H1 (cell line): ENCODE measurements around the gene COLQ. TPM values are rescaled to one million over a fixed set of nuclear protein-coding genes. Genes with fewer than 3 reads are reported as not detected.

Experiments
- CTCF ChIA-PET: fragments of 300-600 bp; sonication (Branson Sonifier 250); formaldehyde crosslinking; loops from one replicate; lab custom pipeline; 2021; ENCODE audit not compliant: partially characterized antibody; lab: Charles Lee
- POLR2A ChIA-PET: fragments of 300-600 bp; sonication (Branson Sonifier 250); formaldehyde crosslinking; loops from one replicate; lab custom pipeline; 2021; ENCODE audit warnings: inconsistent platforms; ENCODE audit not compliant: partially characterized antibody; lab: Charles Lee
- DNase-seq, 2 experiments: peaks; one replicate each; pipeline versions ENCODE4 v3.0.0 to v3.0.0-alpha.2; 2010 to 2022; ENCODE audit warnings: low spot score in 2 of 2, low read depth in 1 of 2, mixed read lengths in 1 of 2
- FAIRE-seq: peaks from 2 replicates; lab custom pipeline; 2011; peaks lifted over from hg19 to GRCh38; lab: Jason Lieb, UNC
- H2AFZ ChIP-seq: 2 replicates; pipeline ENCODE4 v1.8.1; 2012; ENCODE audit warnings: low read length, inconsistent platforms
- H2AK5ac ChIP-seq: 2 replicates; pipeline ENCODE4 v1.6.1; 2013; ENCODE audit warnings: low read depth, low read length
- H2BK120ac ChIP-seq: replicated peaks from 2 replicates; pipeline ENCODE3; 2013; ENCODE audit warnings: low read depth, low read length, inconsistent platforms
- H2BK12ac ChIP-seq: 2 replicates; pipeline ENCODE4 v1.6.1; 2013; ENCODE audit warnings: low read depth, low read length
- H2BK15ac ChIP-seq: 2 replicates; pipeline ENCODE4 v1.6.1; 2013; ENCODE audit warnings: low read length
- H2BK20ac ChIP-seq: 2 replicates; pipeline ENCODE4 v1.6.1; 2013; ENCODE audit warnings: low read length
- H2BK5ac ChIP-seq: 2 replicates; pipeline ENCODE4 v1.6.1; 2013; ENCODE audit warnings: low read depth, low read length
- H3K14ac ChIP-seq: 2 replicates; pipeline ENCODE4 v1.6.1; 2013; ENCODE audit warnings: inconsistent platforms; ENCODE audit not compliant: insufficient read length
- H3K18ac ChIP-seq: 2 replicates; pipeline ENCODE4 v1.6.1; 2013; ENCODE audit warnings: low read length; ENCODE audit errors: extremely low read depth
- H3K23ac ChIP-seq: 2 replicates; pipeline ENCODE4 v1.6.1; 2013; ENCODE audit warnings: inconsistent platforms; ENCODE audit not compliant: insufficient read length
- H3K23me2 ChIP-seq: 2 replicates; pipeline ENCODE4 v1.6.1; 2013; ENCODE audit warnings: low read depth, low read length
- H3K27ac ChIP-seq: 2 replicates; pipeline ENCODE4 v1.6.1; 2011; ENCODE audit warnings: low read depth, low read length, inconsistent platforms
- H3K27me3 ChIP-seq, 4 experiments: replicated peaks in 1 of 4; 1 replicate in 1 of 4; 2 replicates in 3 of 4; pipeline versions ENCODE4 v1.6.1 to v1.8.1; 2011 to 2013; ENCODE audit warnings: low read length in 3 of 4, mild to moderate bottlenecking in 3 of 4, inconsistent platforms in 2 of 4, mixed read lengths in 2 of 4, moderate library complexity in 1 of 4; ENCODE audit not compliant: control insufficient read depth in 3 of 4, insufficient read depth in 3 of 4; ENCODE audit errors: extremely low read depth in 1 of 4
- H3K36me3 ChIP-seq, 4 experiments: 2 replicates each; pipeline versions ENCODE4 v1.6.1 to v1.8.1; 2011 to 2013; ENCODE audit warnings: mild to moderate bottlenecking in 4 of 4, low read length in 3 of 4, moderate library complexity in 2 of 4, control low read depth in 1 of 4, inconsistent platforms in 1 of 4; ENCODE audit not compliant: insufficient read depth in 4 of 4, control insufficient read depth in 2 of 4
- H3K4ac ChIP-seq: replicated peaks from 2 replicates; pipeline ENCODE3; 2013; ENCODE audit warnings: low read length, low read depth, mixed read lengths, inconsistent platforms; ENCODE audit not compliant: insufficient read length
- H3K4me1 ChIP-seq, 4 experiments: replicated peaks in 1 of 4; 1 replicate in 1 of 4; 2 replicates in 3 of 4; pipeline versions ENCODE4 v1.6.1 to v1.8.1; 2011 to 2013; ENCODE audit warnings: low read length in 3 of 4, inconsistent platforms in 2 of 4, mixed read lengths in 1 of 4; ENCODE audit not compliant: insufficient read depth in 4 of 4, control insufficient read depth in 3 of 4
- H3K4me2 ChIP-seq, 2 experiments: 2 replicates each; pipeline versions ENCODE4 v1.6.1 to v1.8.1; 2011 to 2013; ENCODE audit warnings: low read depth in 2 of 2, low read length in 2 of 2, control low read depth in 1 of 2, inconsistent platforms in 1 of 2, mild to moderate bottlenecking in 1 of 2; ENCODE audit not compliant: insufficient read depth in 1 of 2
- H3K4me3 ChIP-seq, 4 experiments: fragments of 200-600, 300-600 bp in 1 of 4; sonication (generic), shearing (Covaris generic), sonication (Bioruptor Twin) in 1 of 4; 2 replicates each; pipeline versions ENCODE4 v1.5.1 to v1.8.1; 2011 to 2016; ENCODE audit warnings: low read length in 4 of 4, low read depth in 3 of 4, control low read depth in 2 of 4, inconsistent platforms in 2 of 4, mild to moderate bottlenecking in 2 of 4, mixed read lengths in 1 of 4, moderate library complexity in 1 of 4; ENCODE audit not compliant: insufficient read depth in 2 of 4; ENCODE audit errors: extremely low read depth in 1 of 4
- H3K56ac ChIP-seq: replicated peaks from 2 replicates; pipeline ENCODE3; 2013; ENCODE audit warnings: low read depth, mild to moderate bottlenecking, mixed read lengths, low read length, inconsistent platforms; ENCODE audit not compliant: insufficient read length
- H3K79me1 ChIP-seq: 2 replicates; pipeline ENCODE4 v1.6.1; 2013; ENCODE audit warnings: low read depth, low read length, control low read depth
- H3K79me2 ChIP-seq, 2 experiments: 2 replicates each; pipeline versions ENCODE4 v1.6.1 to v1.8.1; 2012 to 2013; ENCODE audit warnings: low read length in 2 of 2, mild to moderate bottlenecking in 2 of 2, inconsistent platforms in 1 of 2; ENCODE audit not compliant: insufficient read depth in 2 of 2, control insufficient read depth in 1 of 2
- H3K9ac ChIP-seq, 4 experiments: replicated peaks in 1 of 4; 1 replicate in 1 of 4; 2 replicates in 3 of 4; pipeline versions ENCODE4 v1.6.1 to v1.8.1; 2011 to 2013; ENCODE audit warnings: low read depth in 3 of 4, low read length in 3 of 4, control low read depth in 2 of 4, mild to moderate bottlenecking in 2 of 4, moderate library complexity in 2 of 4, inconsistent platforms in 1 of 4; ENCODE audit errors: extremely low read depth in 1 of 4
- H3K9me3 ChIP-seq, 2 experiments: 2 replicates each; pipeline versions ENCODE4 v1.6.1 to v1.8.1; 2012 to 2013; ENCODE audit warnings: mild to moderate bottlenecking in 2 of 2, moderate library complexity in 2 of 2, control low read depth in 1 of 2, inconsistent platforms in 1 of 2, low read depth in 1 of 2, low read length in 1 of 2, mixed read lengths in 1 of 2; ENCODE audit not compliant: insufficient read depth in 2 of 2
- H4K20me1 ChIP-seq, 2 experiments: replicated peaks in 1 of 2; 2 replicates each; pipeline versions ENCODE3 to v1.8.1; 2011 to 2013; ENCODE audit warnings: inconsistent platforms in 2 of 2, low read length in 2 of 2, mild to moderate bottlenecking in 1 of 2; ENCODE audit not compliant: insufficient read depth in 2 of 2, control insufficient read depth in 1 of 2
- H4K5ac ChIP-seq: 2 replicates; pipeline ENCODE4 v1.6.1; 2013; ENCODE audit warnings: low read length, low read depth, mixed read lengths, inconsistent platforms; ENCODE audit not compliant: insufficient read length
- H4K8ac ChIP-seq: 2 replicates; pipeline ENCODE4 v1.8.0; 2013; ENCODE audit warnings: mild to moderate bottlenecking, moderate library complexity, low read length, inconsistent platforms; ENCODE audit not compliant: insufficient read depth; ENCODE audit errors: extremely low read depth
- H4K91ac ChIP-seq: replicated peaks from 2 replicates; pipeline ENCODE3; 2013; ENCODE audit warnings: low read length, mixed read lengths, inconsistent platforms; ENCODE audit not compliant: insufficient read length
- BRCA1 ChIP-seq: IDR thresholded peaks from 2 replicates; pipeline ENCODE4 v1.6.1; 2012; ENCODE audit warnings: low read depth, low read length, improper control_type of control experiment
- CBX5 ChIP-seq: fragments of 300-800, 300-1000 bp; sonication (generic); IDR thresholded peaks from 2 replicates; pipeline ENCODE4 v1.7.1; 2016; ENCODE audit warnings: antibody characterized with exemption, low read length, low read depth
- CBX8 ChIP-seq: fragments of 300-800, 300-1000 bp; sonication (generic); IDR thresholded peaks from 2 replicates; pipeline ENCODE4 v1.7.1; 2016; ENCODE audit warnings: low read depth, low read length, borderline replicate concordance
- CHD1 ChIP-seq: IDR thresholded peaks from 2 replicates; pipeline ENCODE4 v1.6.1; 2012; ENCODE audit warnings: low read depth, low read length, improper control_type of control experiment
- JUND ChIP-seq: IDR thresholded peaks from 2 replicates; pipeline ENCODE4 v1.6.1; 2011; ENCODE audit warnings: mild to moderate bottlenecking, improper control_type of control experiment, low read length
- PHF8 ChIP-seq: fragments of 200-600 bp; sonication (generic); conservative IDR thresholded peaks from 2 replicates; pipeline ENCODE4 v1.7.1; 2012; ENCODE audit warnings: low read depth, mild to moderate bottlenecking, inconsistent platforms, low read length, moderate library complexity
- RNF2 ChIP-seq: fragments of 200-900, 300-1000 bp; sonication (generic); IDR thresholded peaks from 2 replicates; pipeline ENCODE4 v1.7.1; 2016; ENCODE audit warnings: borderline replicate concordance, low read depth, mild to moderate bottlenecking, antibody characterized with exemption, low read length; ENCODE audit not compliant: poor library complexity, severe bottlenecking; ENCODE audit errors: missing control alignments
- SIRT6 ChIP-seq: IDR thresholded peaks from one replicate; pipeline ENCODE4 v1.7.1; 2012; ENCODE audit warnings: low read length, inconsistent platforms
- SP1 ChIP-seq: IDR thresholded peaks from 2 replicates; pipeline ENCODE4 v1.6.1; 2011; ENCODE audit warnings: low read depth, low read length
- SP4 ChIP-seq: IDR thresholded peaks from 2 replicates; pipeline ENCODE4 v1.6.1; 2012; ENCODE audit warnings: low read length, inconsistent platforms
- TAF7 ChIP-seq: optimal IDR thresholded peaks from 2 replicates; pipeline ENCODE3; 2011; ENCODE audit warnings: low read depth, mild to moderate bottlenecking, inconsistent platforms, low read length, moderate library complexity, borderline replicate concordance
- WGBS, 2 experiments: shearing (Covaris generic) in 1 of 2; methylation state at CpG; one replicate each; pipeline versions ENCODE4 v1.1.6 to v1.1.7; 2013 to 2015; ENCODE audit warnings: low lambda C conversion rate in 2 of 2, mixed read lengths in 2 of 2, inconsistent platforms in 1 of 2, low coverage in 1 of 2, missing lambda C conversion rate in 1 of 2; ENCODE audit not compliant: insufficient replicate concordance in 2 of 2, insufficient coverage in 1 of 2, insufficient read length in 1 of 2; ENCODE audit errors: extremely low coverage in 1 of 2, missing lambda C conversion rate in 1 of 2; 5-methylcytosine and 5-hydroxymethylcytosine counted together
- polyA plus RNA-seq, 7 experiments: library from polyadenylated mRNA; depleted of rRNA in 3 of 7; stranded (reverse) in 5 of 7; unstranded in 2 of 7; fragments of >200 nt in 5 of 7; fragments of 200-250 nt in 2 of 7; gene quantifications; 1 replicate in 5 of 7; 2 replicates in 1 of 7; 4 replicates in 1 of 7; pipeline versions ENCODE4 v1.2.1 to v1.2.3, GENCODE V29; 2011 to 2013; ENCODE audit warnings: missing spikeins in 2 of 7, mixed read lengths in 2 of 7
- total RNA-seq: library from RNA; stranded (reverse); fragmentation: NEBNext Ultra II Directional; extraction: Animal tissue kit (Norgen Biotek cat#: 25700); gene quantifications from 2 replicates; pipeline ENCODE4 v1.2.1, GENCODE V29; 2021
- TF ChIP-seq, protein P1 (sequence below): IDR thresholded peaks from 2 replicates; pipeline ENCODE4 v1.6.1; 2011; ENCODE audit warnings: low read length, improper control_type of control experiment

Gene COLQ
- total and polyA plus RNA-seq, 2 of the 8 experiments (the other 6 are each of a cell fraction or from before 2014, with no cell fraction given) = 1.5 to 1.9 TPM

GRCh38 chr3:15493436-15493835, 28.1 kb downstream of the COLQ start:
- H4K8ac ChIP-seq = no peak overlapping the region
- TF ChIP-seq CBX5 (no peak), CBX8 (no peak), SP1 (no peak), BRCA1 (no peak), JUND (no peak), RNF2 (no peak), SIRT6 (no peak), TAF7 (no peak), PHF8 (no peak), CHD1 (no peak), SP4 (no peak)
- TF ChIP-seq, protein P1, sequence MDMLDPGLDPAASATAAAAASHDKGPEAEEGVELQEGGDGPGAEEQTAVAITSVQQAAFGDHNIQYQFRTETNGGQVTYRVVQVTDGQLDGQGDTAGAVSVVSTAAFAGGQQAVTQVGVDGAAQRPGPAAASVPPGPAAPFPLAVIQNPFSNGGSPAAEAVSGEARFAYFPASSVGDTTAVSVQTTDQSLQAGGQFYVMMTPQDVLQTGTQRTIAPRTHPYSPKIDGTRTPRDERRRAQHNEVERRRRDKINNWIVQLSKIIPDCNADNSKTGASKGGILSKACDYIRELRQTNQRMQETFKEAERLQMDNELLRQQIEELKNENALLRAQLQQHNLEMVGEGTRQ = no peak
- no peak overlapping the region for H4K5ac ChIP-seq
- H3K4me1 ChIP-seq = peaks cover 4 to 10% (median 5%) of the 10 kb centered on the region in 4 experiments
- no peak overlapping the region for H3K18ac ChIP-seq
- H2BK20ac ChIP-seq = no peak overlapping the region
- H3K56ac ChIP-seq = no peak overlapping the region
- no peak overlapping the region for H3K27ac ChIP-seq
- FAIRE-seq = no peak
- no peak overlapping the region for H2AK5ac ChIP-seq
- POLR2A ChIA-PET = interaction anchor here (1.2 kb wide), 1 partner anchor 62 kb away, joined by 4 read pairs; no protein-coding TSS in a partner anchor
- CTCF ChIA-PET = interaction anchor here (1.0 to 2.1 kb wide), 4 partner anchors 22 to 88 kb away, joined by 3 to 4 read pairs (median 3); no protein-coding TSS in a partner anchor
- H2BK5ac ChIP-seq = no peak overlapping the region
- no peaks in the 10 kb centered on the region for H3K79me2 ChIP-seq
- H3K4me2 ChIP-seq = no peak overlapping the region
- WGBS, 2 experiments = 95% methylated on average over 5 of the region's 5 CpGs; no CpG with 5 or more reads in 1 of the 2 experiments
- H3K23me2 ChIP-seq = no peaks in the 10 kb centered on the region
- no peak for DNase-seq
- no peak overlapping the region for H3K4me3 ChIP-seq
- H3K9ac ChIP-seq = no peak overlapping the region
- no peaks in the 10 kb centered on the region for H4K20me1 ChIP-seq
- H3K79me1 ChIP-seq = no peaks in the 10 kb centered on the region
- H2BK15ac ChIP-seq = no peak overlapping the region
- no peak overlapping the region for H4K91ac ChIP-seq
- no peak overlapping the region for H3K23ac ChIP-seq
- no peak overlapping the region for H2AFZ ChIP-seq
- H3K14ac ChIP-seq = no peak overlapping the region
- H2BK12ac ChIP-seq = no peak overlapping the region
- no peaks in the 10 kb centered on the region for H3K27me3 ChIP-seq
- no peak overlapping the region for H2BK120ac ChIP-seq
- H3K36me3 ChIP-seq = no peaks in the 10 kb centered on the region
- H3K4ac ChIP-seq = no peak overlapping the region
- no peaks in the 10 kb centered on the region for H3K9me3 ChIP-seq
